Colonic mucosa (tissue), 4 donors: Measurements from ENCODE around the gene ALDH1A1. TPM values are rescaled to one million over a fixed set of nuclear protein-coding genes. Genes with fewer than 3 reads are reported as not detected.
A peak's percentile ranks its signal among the peaks of the same experiment; 100 is the strongest.

Experiments
- DNase-seq: peaks from one replicate; pipeline ENCODE4 v3.0.0-alpha.2; 2020
- H3K27ac ChIP-seq: fragments of 200-600 bp; one replicate; pipeline ENCODE4 v1.8.0; 2021
- H3K27me3 ChIP-seq: fragments of 200-600 bp; one replicate; pipeline ENCODE4 v1.8.0; 2021
- H3K36me3 ChIP-seq: fragments of 200-600 bp; one replicate; pipeline ENCODE4 v1.8.0; 2021
- H3K4me1 ChIP-seq: fragments of 200-600 bp; one replicate; pipeline ENCODE4 v1.8.0; 2021; ENCODE audit warnings: mild to moderate bottlenecking
- H3K4me3 ChIP-seq: fragments of 200-600 bp; one replicate; pipeline ENCODE4 v1.8.0; 2021
- H3K9ac ChIP-seq, 2 donors: one replicate each; pipeline ENCODE4 v1.7.0; 2013; ENCODE audit warnings: control low read depth in 2 of 2, low read depth in 2 of 2, low read length in 2 of 2
- H3K9me3 ChIP-seq: fragments of 200-600 bp; one replicate; pipeline ENCODE4 v1.8.0; 2021
- CTCF ChIP-seq: fragments of 200-600 bp; IDR thresholded peaks from one replicate; pipeline ENCODE4 v1.8.0; 2022; ENCODE audit warnings: antibody characterized with exemption, mild to moderate bottlenecking
- intact Hi-C: fragments of 100-400 bp; cut with DNase I; formaldehyde crosslinking; loops from one replicate; pipeline ENCODE4 v1.14.1; 2022
- total RNA-seq, 2 donors: library from RNA; stranded (reverse); fragmentation: NEBNext Ultra II Directional in 1 of 2; extraction: Animal tissue kit (Norgen Biotek cat#: 25700) in 1 of 2; gene quantifications; one replicate each; pipeline ENCODE4 v1.2.1, GENCODE V29; 2021
- donor health status: healthy.
- donor health status: DM: no; HTN: no; CAD: no.
- donor health status: DM: no; HTN: no; CAD: no.

The ALDH1A1 gene
- total RNA-seq, 2 donors from 2014 or later: 61.3 to 102 TPM

GRCh38 chr9:72947984-72948465 is 4.8 kb downstream of the ALDH1A1 start:
- H3K27ac ChIP-seq: peak overlapping the region; percentile 25
- peak overlapping the region in 1 of 2 donors; percentile 62 for H3K9ac ChIP-seq
- no peak for DNase-seq
- no peaks in the 10 kb centered on the region for H3K9me3 ChIP-seq
- no peak overlapping the region for H3K4me3 ChIP-seq
- H3K4me1 ChIP-seq: no peaks in the 10 kb centered on the region
- H3K27me3 ChIP-seq: no peaks in the 10 kb centered on the region
- TF ChIP-seq CTCF: no peak
- intact Hi-C loops: no loop called here
- H3K36me3 ChIP-seq: no peaks in the 10 kb centered on the region

GRCh38 chr9:72946821-72947220 is 6.0 kb downstream of the ALDH1A1 start:
- no peak for DNase-seq
- H3K27me3 ChIP-seq: no peaks in the 10 kb centered on the region
- no peaks in the 10 kb centered on the region for H3K4me1 ChIP-seq
- intact Hi-C loops: no loop called here
- H3K4me3 ChIP-seq: no peak overlapping the region
- no peak for TF ChIP-seq CTCF
- no peaks in the 10 kb centered on the region for H3K36me3 ChIP-seq
- H3K9ac ChIP-seq: no peak overlapping the region
- no peak overlapping the region for H3K27ac ChIP-seq
- no peaks in the 10 kb centered on the region for H3K9me3 ChIP-seq

DNA sequence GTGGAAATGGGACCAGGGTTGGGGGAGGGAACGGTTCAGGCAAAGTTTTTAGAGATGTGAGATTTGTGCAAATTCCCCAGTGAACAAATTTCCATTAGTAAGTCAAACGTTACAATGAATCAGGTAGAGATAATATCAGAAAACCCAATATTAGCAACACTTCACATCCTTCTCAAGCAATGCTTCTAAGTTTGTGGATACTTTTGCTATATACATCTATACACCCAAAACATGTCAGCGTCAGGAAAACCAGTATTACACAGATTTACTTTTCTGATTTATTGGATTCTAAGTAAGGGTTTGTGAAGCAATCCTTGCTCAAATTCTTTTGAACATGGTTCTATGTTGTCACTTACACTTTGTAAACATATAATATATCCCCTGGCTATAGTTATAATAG is 6.5 kb downstream of the ALDH1A1 start:
- no peaks in the 10 kb centered on the region for H3K27me3 ChIP-seq
- intact Hi-C loops: no loop called here
- no peak for TF ChIP-seq CTCF
- H3K36me3 ChIP-seq: no peaks in the 10 kb centered on the region
- no peaks in the 10 kb centered on the region for H3K9me3 ChIP-seq
- DNase-seq: no peak
- H3K4me1 ChIP-seq: no peaks in the 10 kb centered on the region
- no peak overlapping the region for H3K4me3 ChIP-seq
- H3K9ac ChIP-seq: no peak overlapping the region
- no peak overlapping the region for H3K27ac ChIP-seq

DNA sequence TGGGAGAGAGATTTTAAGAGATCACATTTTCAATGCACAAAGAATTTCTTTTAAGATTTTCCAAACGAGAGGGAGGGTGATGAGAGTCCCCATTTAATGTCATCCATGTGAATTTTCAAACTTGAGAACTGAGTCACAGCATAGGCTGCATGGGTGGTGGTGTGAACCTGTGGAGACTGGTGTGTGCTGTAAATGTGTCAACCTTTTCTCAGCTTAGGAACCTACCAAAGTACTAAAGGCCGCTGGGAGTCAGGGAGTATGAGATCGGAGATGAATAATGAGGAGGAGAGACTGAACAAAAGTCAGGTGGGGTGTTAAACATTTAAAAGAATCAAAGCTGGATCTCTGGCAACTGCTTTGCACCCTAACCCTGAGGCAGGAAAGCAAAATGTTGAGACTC is 7.5 kb downstream of the ALDH1A1 start:
- intact Hi-C loops: no loop called here
- Histone ChIP-seq H3K4me3 (no peak overlapping the region), H3K9me3 (no peaks in the 10 kb centered on the region), H3K9ac (no peak overlapping the region), H3K4me1 (no peaks in the 10 kb centered on the region), H3K27me3 (no peaks in the 10 kb centered on the region), H3K27ac (no peak overlapping the region), H3K36me3 (no peaks in the 10 kb centered on the region)
- TF ChIP-seq CTCF: no peak
- no peak for DNase-seq

DNA sequence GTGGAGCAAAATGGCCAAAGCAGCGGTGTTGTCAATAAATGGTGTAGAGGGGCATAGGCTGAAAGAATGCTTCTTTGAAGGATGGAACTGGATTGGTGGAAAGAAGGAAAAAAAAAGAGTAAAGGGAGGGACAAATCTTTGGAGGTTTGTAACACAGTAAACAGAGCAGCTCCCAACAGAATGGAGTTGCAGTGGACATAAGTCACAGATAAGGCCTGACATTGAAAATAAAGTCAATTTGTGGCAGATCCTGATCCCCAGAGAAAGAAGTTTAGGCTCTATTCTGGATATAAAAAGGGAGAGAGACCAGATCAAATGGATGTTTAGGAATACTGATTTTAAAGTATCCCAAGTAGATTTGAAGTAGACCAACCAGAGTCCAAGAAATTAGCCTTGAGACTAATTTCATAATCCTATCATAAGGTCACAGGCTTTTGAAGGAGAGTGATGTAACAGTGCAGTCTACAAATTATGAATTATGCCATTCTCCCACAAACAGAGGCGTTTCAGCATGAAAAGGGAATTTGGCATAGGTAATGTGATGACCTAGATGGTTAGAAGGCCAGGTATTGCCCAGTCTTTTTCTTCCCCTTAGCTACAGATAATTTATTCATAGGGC is 8.9 kb downstream of the ALDH1A1 start:
- Histone ChIP-seq H3K9me3 (no peaks in the 10 kb centered on the region), H3K9ac (no peak overlapping the region), H3K4me3 (no peak overlapping the region), H3K27ac (no peak overlapping the region), H3K4me1 (no peaks in the 10 kb centered on the region), H3K27me3 (no peaks in the 10 kb centered on the region), H3K36me3 (no peaks in the 10 kb centered on the region)
- TF ChIP-seq CTCF: no peak
- intact Hi-C loops: no loop called here
- DNase-seq: no peak
